HG03066 (cell line): Measurements from ENCODE around the gene CELSR1.

Experiments used
- ATAC-seq: cut with Tn5 transposase; IDR thresholded peaks from one replicate; pipeline ENCODE4 v1.9.1; 2021; ENCODE audit warnings: low read depth; ENCODE audit not compliant: unreplicated experiment

Gene CELSR1

DNA sequence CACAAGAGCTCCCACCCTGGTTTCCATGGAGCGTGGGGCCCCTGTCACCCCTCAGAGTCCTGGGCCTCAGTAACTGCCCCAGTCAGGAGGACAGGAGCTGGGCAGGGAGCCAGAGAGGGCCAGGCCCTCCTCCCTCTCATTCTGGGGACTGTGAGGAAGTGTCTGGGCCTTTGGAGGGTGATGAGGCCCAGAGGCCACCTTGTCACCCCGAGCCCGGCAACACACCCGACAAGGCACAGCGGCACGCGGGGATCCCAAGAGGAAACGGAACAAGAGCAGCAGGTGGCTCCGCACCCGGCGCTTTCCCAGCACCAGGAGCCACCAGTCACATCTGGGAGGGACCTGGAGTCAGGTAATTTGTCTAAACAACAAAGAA, 72.1 kb downstream of the CELSR1 start:
- ATAC-seq = no peak

GRCh38 chr22:46464701-46465344, 72.6 kb downstream of the CELSR1 start:
- ATAC-seq = no peak

DNA sequence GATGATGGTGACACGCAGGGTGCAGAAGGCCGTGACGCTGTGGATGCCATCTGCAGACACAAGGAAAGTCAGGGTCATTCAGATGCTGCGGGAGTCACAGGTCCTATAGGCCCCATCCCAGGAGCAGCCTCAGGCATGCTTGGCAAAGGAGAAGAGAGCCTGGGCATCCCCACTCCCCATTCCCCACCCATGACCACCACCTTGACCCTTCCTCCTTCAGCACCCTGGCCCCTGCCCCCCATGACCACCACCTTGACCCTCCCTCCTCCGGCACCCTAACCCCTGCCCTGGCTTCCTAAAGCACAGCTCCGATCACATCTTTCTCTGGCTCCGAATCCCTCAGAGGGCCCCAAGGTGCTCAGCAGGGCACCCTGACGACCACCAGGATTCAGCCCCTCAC, 73.1 kb downstream of the CELSR1 start:
- ATAC-seq = no peak

DNA sequence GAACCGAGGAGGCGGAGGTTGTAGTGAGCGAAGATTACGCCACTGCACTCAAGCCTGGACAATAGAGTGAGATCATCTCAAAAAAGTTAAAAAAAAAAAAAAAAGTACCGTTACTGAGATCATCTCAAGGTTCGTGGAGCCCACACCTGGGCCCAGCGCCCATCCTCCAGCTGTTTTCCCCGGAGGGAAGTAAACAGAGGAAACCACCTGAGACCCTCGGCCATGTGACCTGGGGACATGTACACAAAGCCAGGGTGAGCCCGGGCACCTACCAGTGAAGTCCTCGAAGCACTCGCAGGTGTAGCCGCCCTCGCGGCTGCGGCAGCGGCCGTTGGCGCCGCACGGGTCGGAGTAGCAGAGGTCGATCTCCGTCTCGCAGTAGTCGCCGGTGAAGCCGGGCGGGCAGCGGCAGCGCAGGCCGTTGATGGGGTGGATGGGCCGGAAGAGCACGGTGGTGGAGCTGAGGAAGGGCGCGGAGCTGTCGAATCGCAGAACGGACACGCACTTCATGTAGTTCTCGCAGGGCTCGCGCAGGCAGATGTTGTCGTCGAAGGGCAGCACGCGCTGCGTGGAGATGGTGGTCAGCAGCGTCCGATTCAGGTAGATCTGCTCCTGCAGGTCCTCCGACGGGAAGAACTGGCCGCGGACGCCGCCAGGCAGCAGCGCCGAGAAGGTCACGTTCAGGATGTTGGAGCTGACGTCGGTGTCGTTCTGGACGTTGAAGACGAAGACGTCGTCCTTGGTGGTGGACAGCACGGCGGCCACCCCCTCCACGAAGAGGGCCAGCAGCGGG, 73.8 kb downstream of the CELSR1 start:
- no peak for ATAC-seq

DNA sequence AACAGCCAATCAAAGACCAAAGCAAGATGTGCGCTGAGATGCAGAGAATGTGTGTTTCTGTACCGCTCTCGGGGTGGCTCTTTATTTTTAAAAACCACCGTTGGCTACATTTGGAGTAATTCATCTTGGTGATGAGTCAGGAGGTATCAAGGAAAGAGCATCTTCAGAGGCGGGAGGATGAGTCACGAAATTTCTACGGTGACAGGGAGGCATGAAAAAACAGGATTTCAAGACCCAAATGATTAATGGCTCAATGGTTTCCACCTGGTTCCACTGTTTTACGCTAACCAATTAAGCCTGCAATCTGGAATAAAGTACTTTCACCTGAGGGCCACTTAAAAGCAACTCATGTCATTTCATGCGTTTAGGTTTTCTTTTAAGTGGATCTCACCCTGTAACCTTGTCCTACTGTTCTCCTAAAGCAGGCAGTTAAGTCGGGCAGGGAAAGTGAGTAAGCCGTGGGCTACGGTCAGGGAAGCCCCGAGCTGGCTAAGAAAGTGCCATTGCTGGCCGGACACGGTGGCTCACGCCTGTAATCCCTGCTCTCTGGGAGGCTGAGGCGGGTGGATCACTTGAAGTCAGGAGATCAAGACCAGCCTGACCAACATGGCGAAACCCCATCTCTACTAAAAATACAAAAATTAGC, 74.6 kb downstream of the CELSR1 start:
- ATAC-seq = no peak

- ATAC-seq = no peak
These were observed 75.7 kb downstream of the CELSR1 start for GRCh38 chr22:46461566-46462180.

DNA sequence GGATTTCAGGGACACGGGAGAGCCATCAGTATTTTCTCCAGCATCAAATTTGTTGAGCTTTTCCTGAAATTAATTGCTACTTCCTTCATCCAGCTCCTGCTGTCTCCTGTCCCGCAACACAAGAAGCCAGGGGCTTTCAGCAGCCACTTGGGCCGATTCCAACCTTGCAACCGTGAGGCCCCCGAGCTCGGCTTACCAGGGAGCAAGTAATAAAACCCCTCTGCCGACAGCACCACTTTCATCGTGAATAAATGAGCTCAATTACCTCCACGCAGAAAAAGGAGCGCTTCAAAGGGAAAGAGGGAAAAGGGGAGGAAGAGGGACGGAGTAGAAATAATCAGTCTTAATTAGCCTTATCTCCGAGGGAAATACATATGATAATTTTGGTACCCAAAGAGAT, 76.6 kb downstream of the CELSR1 start:
- ATAC-seq = no peak

- no peak for ATAC-seq
These were observed 77.9 kb downstream of the CELSR1 start for GRCh38 chr22:46459347-46460065.

DNA sequence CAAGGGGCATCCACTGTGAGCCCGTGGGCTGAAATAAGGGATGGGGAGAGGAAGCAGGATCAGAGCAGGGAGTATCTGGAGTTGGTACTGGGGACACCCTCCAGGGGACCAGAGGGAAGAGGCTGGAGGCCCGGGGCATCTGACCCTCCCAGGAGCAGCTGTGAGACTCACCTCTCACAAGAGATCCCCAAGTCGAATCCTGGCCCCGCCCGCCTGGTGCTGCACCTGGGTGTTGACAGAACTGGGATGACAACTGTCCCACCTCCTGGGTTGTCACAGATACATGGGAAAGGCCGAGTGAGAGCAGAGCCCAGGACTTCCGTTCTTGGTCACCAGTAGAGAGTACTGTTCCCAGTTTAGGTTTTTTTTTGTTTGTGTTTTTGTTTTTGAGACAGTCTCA, 78.9 kb downstream of the CELSR1 start:
- no peak for ATAC-seq

DNA sequence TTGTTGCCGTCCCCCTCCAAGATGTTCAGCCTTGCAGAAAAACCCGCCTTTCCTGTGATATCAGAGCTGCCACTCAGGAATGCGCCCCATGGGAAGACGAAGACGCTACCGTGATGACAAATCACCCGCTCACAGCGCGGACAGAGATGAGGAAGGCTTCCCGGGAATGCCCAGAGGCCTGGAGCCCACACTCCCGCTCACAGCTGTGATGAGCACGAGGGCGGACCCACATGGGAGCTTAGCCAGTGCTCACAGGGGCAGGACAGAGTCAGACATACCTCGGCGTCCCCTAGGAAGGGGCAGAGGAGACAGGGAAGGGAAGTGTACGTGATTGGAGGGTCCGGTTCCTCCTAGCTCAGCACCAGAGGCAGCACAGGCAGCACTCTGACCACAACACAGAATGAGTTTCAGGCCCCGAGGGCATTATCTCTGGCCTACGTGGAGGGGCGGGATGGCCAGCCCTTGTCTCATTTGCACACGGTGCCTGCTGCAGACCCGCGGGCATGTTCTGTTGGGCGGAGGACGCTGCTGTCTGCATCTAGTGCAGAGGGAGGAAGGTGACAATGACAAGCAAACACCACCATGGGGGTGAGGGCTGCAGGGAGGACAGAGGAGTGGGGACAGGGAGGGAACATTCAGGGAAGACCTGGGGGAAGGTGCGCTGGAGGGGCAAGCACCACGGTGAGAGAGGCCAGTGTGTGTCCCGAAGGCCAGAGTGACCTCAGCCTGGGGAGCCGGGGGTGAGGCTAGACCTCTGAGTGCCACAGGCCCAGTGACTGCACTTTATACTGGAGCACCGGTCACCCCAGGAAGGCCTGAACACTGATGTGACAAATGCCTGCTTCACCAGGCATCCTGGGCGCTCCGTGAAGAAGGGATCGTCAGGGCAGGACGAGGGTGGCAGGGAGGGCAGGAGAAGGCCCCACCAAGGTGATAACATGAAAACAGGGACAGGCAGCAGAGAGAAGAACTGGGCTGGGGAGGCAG, 79.6 kb downstream of the CELSR1 start:
- ATAC-seq = no peak

- no peak for ATAC-seq
These were observed 80.6 kb downstream of the CELSR1 start for GRCh38 chr22:46456818-46457163.

DNA sequence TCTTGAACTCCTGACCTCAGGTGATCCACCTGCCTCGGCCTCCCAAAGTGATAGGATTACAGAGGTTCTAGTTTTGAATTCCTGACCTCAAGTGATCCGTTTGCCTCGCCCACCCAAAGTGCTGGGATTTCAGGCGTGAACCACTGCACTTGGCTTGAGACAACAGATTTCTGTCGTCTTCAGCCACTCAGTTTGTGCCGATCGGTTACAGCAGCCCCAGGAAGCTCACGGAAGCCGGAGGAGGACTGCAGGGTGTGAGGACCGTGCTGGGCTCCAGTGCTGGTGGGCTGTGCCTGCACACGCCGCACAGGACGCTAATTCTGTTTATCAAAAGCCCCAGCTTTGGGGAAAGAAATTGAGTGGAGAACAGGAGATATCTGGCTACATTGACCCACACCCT, 82.0 kb downstream of the CELSR1 start:
- no peak for ATAC-seq

- ATAC-seq = no peak
These were observed 82.7 kb downstream of the CELSR1 start for GRCh38 chr22:46454504-46455269.

DNA sequence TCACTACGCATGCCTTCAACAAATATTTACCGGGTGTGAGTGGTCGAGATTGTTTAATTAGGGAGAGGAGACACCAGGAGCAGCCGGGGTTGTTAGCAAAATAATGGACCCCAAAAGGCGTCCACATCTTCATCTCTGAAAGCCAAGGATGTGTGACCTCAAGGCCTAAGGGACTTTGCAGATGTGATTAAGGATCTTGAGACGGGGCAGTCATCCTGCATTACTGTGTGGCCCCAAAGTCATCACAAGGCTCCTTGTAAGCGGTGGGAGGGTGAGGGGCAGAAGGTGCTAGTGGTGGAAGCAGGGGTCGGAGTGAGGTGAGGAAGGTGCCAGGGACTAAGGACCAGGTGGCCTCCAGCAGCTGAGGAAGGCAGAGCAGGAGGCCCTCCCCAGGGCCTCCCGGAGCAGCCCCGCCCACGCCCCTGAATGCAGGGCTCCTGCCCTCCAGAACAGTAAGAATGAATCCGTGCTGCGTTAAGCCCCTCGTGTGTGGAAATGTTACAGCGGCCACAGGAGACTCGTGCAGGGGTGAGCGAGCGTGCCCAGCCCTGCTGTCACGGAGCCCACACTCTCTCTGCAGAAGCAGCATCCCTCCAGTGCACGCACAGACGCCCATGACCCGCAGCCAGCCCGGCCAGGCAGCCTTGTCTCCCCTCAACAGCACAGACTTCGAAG, 83.5 kb downstream of the CELSR1 start:
- ATAC-seq = no peak

DNA sequence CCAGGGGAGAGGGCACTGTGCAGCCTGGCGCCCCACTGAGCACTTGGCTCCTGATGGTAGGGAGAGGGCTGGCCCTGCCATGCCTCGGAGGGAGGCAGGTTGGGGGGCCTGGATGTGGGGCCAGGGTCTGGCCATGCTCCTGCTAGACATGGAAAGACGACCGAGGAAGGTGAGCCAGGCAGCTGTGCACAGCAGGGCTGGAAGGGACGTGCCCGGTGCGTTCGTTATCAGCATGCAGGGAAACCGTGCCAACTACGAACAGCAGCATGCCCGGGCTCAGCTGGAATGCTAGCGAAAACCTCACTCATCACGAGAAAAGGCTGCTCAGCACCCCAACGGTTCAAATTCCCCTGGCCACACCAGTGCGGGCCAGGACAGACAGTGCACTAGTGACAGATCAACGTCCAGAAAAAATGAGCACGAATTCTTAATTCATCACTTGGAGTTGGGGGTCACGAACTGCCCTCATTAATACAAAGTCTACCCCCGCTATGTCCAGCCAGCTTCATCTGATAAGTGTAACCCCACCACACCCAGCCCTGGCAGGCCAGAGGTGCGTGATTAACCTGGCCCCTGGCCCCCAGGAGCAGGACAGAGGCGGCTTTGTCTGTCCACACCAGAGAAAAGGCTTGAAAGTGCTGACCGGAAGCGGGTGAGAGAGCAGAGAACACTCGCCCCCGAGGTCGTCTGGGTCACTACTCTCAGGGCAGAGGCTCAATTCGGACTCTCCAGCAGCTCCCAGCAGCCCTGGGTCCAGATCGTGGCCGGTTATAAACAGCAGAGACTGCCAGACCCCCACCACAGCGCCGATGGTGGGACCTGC, 84.2 kb downstream of the CELSR1 start:
- no peak for ATAC-seq

DNA sequence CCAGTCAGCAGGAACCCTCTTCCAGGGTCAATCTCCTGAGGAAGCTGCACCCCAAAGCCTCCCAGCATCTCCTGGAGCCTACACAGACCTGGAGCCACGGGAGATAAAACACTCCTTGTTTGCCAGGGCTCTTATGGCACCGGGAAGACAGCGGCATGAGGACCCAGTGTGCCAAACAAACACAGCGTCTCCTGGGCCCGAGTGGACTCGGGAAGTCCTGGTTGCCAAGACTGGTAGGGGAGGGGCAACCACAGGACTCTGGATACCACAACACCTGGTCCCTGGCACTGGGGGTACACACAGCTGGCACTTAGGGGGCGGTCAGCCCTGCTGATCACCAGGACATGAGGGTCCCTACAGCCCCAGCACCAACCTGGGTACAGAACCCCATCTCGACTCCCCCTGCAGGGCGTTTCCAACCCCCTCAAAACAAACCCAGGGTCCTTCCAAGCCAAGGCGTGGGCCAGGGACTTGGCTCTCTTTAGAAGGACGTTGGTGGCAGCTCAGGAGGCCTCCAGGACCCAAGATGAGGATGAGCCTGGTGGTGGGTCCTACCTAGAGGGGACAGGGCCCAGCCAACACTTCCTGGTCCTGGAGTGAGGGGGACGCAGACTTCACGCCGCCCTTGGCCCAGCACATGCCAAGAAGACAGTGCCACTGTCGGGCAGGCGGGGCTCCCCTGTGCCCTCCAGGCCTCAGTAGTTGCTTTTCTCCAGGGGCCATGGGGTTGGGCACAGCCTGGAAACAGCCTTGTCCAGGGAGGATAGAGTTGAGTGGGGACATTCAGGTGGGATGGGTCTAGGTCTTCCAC, 85.0 kb downstream of the CELSR1 start:
- ATAC-seq = no peak

DNA sequence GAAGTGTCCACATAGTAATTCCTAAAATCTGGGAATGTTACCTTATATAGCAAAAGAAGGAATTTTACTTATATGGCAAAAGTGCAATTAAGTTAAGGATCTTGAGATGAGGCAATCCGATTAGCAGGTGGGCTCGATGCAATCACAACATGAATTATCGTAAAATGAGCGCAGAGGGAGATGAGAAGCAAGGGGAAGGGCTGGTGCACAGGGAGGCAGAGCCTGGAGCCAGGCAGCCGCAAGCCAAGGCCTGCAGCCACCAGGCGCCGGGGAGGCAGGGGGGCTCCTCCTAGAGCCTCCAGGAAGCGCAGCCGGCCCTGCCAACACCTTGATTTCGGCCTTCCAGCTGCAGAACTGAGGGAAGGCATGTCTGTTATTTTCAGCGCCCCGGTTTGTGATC, 85.7 kb downstream of the CELSR1 start:
- no peak for ATAC-seq
